GM21825 (cell line): ENCODE measurements around the gene OR52M1.
"Not testable (repeated sequence)": the region's sequence is repeated elsewhere in the genome, so short reads cannot be mapped to it uniquely, and the experiment has no call there.

Source experiments
- ATAC-seq: cut with Tn5 transposase; IDR thresholded peaks from one replicate; pipeline ENCODE4 v1.9.1; 2021; ENCODE audit warnings: mild to moderate bottlenecking, moderate library complexity; ENCODE audit not compliant: unreplicated experiment

The OR52M1 gene, protein sequence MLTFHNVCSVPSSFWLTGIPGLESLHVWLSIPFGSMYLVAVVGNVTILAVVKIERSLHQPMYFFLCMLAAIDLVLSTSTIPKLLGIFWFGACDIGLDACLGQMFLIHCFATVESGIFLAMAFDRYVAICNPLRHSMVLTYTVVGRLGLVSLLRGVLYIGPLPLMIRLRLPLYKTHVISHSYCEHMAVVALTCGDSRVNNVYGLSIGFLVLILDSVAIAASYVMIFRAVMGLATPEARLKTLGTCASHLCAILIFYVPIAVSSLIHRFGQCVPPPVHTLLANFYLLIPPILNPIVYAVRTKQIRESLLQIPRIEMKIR

DNA sequence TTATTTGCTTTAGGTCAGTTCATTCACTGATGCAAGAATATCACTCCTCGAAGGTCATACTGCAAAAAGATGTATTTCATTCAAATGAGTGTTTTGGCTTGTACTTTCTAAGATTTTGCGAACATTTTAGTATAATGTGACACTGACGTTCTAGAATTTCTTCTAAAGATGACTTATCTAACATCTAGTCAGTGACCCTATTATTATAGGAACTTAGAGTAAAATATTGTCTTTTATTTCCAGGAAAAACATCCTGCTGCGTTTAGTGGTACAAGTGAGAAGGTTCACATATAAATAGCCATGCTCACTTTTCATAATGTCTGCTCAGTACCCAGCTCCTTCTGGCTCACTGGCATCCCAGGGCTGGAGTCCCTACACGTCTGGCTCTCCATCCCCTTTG, at the start of gene OR52M1:
OR52M1 (plus strand) TSS at position 301 of the 400 bp plus-strand sequence; CDS start at position 301, 0 bp downstream.
- ATAC-seq = no peak

DNA sequence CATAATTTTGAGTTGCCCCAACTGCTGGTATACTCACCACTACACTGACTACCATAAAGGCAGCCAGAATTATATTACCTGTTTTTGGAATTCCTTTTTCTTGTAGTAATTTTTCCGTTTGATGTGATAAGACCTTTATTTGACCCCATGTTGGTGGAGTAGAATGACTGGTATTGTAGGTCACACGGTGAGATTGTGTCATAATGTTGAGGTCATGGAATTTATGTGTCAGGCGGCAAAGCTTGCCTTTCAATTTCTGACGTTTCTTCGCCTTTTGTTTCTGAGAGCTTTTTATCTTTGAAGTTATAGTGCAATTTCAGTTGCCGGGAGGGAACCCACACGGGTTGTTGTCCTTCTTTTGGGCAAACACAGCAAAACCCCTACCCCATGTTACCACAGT, 49.5 kb upstream of the OR52M1 start:
- no peak for ATAC-seq

DNA sequence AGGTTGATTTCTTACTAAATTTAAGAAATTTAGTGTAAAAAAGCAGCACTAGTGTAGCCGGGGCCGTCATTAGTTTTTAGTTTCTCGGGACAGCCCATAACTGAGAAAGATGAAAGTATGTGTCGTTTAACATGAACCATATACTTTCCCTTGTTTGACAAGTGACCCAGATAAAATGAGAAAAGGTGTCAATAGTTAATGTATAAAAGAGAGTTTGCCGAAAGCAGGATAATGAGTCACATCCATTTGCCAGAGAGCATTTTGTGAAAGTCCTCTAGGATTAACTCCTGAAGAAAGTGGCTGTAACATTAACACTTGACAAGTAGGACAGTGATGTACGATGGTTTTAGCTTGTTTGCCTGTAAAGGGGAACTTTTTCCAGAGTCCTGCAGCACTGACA, 49.0 kb upstream of the OR52M1 start:
- no peak for ATAC-seq

DNA sequence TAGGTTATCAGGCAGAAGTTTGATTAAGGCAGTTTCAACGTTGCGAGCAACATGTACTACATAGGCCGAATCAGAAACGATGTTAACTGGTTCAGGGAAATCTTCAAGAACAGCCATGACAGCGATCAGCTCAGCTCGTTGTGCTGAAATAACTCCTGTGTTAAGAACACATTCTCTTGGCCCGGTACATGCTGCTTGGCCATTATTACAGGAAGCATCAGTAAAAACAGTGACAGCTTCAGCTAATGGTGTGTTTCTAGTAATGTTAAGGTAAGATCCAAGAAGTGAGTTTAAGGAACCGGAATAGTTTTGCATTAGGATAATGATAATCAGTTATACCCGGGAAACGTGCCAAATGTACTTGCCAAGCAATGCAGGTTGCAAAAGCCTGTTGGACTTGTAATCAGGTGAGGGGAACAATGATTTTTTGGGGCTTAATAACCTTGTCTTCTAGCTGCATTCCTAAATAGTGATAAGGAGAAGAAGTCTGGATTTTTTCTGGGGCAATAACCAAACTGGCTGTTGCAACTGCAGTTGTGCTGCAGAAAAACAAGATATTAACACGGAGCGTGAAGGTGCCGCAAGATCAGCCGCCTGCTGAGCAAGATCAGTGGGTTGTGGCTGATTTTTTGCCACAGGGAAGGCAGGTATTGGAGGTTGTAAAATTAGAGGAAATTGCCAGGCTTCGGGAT, 48.3 kb upstream of the OR52M1 start:
- ATAC-seq = no peak

DNA sequence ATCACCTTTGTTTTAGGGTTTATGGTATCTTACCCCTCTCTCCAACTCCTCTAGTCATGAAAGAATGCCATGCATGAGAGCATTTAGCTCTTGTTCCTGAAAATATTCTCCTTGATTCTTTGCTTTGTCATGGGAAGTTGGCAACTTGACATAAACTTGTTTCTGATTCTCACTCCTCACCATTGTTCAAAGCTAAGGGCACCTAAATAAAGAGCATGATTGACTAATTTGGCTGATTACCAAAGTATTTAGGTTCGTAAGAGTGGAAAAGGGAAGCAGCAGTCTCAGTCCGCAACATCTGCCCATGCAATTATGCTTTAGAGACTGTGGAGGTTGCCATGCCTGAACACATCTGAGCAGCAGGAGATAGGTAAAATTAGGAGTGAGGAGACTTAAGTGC, 36.1 kb upstream of the OR52M1 start:
- no peak for ATAC-seq

DNA sequence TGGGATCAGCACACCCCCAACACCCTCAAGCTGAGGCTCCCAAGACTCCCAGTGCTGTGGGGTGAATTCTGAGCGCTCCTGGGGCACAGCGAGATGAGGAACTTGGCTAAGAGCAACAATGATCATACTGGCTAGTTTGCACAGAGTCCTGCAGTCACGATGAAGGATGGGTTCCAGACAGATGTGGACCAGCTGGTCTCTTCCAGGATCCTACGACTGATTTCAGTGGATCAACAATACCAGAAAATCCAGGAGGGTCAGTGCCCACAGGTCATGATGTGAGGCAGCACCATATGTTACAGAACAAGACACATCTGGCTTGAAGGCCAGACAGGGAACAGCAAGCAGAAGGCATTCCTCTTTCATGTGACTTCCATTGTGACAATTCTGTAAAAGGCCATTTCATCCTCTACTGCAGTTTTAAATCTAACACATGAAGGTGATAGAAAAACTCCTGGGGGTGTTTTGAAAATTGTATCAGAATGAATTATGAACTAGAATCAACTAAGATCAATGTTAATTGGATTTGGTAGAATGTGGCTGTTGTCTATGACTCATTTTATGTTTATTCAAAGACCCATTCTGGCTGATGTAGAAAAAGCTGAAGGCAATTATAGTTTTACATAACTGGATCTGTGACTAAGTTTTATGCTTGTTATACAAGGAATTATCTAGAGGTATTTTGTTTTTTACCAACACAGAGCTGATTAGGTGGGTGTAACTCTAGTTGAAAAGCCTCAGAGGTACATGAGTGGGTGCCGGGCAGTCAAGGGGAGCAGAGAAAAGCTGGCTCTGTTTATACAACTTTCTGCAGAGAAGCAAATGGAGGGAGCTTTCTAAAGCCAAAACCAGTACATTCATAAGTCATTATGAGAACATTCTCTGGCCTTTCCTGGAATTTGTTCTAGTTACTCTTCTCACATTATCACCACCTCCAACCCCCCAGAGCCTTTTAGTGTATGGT, 33.4 kb upstream of the OR52M1 start:
- no peak for ATAC-seq

DNA sequence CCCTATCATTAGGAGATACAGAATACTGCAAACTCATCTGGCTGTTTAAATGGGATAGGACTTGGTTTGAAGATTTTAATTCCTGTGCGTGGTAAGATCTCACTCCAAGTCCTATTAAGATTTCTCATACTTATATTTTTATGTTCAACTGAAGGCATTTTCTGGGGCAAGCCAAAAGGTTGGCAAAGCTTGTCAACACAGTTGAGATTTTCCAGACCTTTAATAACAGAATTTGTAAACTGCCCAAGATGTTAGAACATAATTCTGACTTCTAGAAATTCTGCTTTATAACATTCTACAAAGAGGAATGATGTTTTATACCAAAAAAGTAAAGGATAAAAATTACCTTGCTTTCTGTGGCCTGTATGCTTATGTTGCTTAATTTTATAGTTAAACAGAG, 30.8 kb upstream of the OR52M1 start:
- no peak for ATAC-seq

DNA sequence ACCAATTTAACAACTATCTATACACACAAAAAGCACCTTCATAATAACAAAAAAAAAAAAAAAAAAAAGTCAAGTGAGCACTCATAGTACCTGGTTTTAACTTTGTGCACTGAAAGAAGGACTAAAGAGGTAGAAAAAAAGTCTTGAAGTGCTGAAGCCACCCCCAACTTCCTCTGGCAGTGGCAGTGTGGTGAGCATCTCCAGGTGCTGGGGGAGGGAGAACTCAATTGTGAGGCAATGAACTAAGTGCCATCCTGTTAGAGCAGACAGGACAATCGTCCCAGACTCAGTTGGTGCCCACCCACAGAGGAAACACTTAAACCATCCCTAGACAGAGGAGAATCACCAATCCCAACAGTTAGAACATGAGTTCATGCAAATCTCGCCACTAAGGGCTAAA, 22.7 kb upstream of the OR52M1 start:
- no peak for ATAC-seq

DNA sequence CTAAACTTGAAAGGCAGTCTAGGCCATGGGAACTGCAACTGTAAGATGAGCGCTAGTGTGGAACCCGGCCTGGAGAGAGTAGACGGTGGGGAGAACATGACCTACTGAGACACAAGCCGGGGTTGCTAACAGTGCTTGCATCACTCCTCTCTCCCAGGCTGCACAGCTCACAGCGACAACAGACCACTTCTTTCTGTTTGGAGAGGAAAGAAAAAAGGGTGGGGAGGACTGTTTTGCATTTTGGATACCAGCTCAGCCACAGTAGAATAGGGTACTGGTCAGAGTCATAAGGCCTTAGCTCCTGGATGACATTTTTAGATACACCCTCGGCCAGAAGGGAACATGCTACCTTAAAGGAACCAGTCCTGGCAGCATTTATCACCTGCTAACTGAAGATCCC, 22.2 kb upstream of the OR52M1 start:
- no peak for ATAC-seq

DNA sequence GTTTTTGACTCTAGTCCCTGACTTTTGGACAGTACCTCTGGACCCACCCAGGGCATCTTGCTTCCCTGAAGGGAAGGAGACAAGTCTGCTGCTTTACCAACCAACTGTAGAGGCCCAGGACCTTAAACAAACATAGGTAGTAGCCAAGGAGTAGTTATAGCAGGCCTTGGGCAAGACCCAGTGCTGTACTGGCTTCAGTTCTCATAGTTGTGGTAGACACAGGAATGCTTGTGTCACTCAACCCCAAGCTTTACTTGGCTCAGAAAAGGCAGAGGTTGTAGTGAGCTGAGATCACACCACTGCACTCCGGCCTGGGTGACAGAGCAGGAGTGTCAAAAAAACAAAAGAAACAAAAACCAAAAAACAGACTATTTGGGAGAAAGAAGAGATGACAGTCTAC, 21.3 kb upstream of the OR52M1 start:
- no peak for ATAC-seq

DNA sequence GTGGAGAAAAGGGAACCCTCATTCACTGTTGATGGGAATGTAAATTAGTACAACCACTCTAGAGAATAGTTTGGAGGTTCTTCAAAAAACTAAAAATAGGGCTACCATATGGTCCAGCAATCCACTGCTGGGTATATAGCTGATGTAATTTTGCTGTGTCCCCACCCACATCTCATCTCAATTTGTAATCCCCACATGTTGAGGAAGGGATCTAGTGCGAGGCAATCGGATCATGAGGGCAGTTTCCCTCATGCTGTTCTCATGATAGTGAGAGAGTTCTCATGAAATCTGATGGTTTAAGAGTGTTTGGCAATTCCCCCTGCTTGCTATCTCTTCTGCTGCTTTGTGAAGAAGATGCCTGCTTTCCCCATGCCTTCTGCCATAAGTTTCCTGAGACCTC, 17.1 kb upstream of the OR52M1 start:
- no peak for ATAC-seq

DNA sequence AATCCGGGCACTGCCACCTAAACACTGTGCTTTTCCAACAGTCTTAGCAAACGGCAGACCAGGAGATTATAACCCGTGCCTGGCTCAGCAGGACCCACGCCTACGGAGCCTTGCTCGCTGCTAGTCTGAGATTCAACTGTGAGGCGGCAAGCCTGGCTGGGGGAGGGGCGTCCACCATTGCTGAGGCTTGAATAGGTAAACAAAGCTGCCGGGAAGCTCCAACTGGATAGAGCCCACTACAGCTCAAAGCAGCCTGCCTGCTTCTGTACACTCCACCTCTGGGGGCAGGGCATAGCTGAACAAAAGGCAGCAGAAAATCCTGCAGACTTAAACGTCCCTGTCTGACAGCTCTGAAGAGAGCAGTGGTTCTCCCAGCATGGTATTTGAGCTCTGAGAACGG, 13.3 kb upstream of the OR52M1 start:
- ATAC-seq = not testable (repeated sequence)

DNA sequence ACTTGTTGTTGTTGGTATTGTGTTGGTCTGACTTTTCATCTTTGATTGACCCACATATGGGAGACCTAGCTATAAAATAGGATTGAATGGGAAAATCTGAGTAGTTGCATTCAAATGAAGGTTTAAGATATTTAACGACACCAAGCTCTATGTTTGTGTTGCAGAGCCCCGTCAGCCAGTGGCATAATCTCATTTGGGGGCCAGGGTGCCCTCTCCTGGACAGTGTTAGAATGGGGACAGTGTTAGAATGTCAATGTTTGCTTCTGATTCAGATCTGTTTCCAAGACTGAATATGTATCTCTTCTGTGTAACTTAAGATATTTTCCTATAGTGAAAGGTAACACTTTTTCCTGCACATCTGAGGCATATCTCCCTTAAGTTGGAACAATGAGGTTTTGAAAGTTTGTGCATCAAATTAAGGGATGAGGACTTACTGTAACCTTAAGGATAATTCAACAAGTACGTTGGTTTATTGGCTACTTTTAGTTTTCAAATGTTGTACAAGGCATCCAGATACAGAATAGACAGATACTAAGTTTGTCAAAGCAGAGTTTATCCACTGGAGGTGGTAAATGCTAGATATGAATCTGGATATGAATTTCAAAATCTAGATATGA, 5.3 kb upstream of the OR52M1 start:
- ATAC-seq = peak; percentile 63

DNA sequence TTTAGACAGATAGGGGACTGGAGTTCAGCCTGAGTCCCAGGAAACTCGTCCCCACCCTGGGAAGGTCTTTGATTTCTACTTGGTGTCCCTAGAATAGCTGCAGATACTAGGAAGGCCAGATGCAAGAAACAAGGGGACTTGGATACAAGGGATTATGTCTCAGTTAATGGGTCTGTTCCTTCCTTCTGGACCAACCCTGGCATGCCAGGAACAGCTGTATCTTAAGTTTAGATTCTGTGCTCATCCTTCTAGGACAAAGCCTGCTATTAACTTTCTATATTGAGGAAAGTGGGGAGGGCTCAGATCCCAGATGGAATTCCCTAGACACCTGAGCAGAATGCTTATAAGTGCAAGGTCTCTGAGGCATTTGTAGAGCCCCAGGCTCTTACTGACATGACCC, 3.9 kb upstream of the OR52M1 start:
- no peak for ATAC-seq

DNA sequence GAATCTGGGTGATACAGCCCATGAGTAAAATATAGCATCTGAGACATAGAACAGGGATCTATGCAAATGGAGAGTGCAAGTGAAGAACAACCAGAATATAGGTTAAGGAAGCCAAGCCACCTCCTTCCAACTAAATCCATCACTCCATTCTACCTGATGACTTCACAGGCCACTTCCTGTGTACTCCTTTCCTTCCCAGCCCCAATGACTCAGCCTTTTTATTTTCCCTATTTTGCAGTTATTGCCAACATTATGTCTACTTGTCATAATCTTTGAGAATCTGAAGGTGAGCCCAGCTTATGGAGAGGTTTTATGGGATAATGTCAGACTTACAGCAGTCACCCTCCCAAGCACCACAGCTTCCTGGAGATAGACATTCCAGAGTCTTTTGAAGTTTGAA, 1.4 kb upstream of the OR52M1 start:
- no peak for ATAC-seq

DNA sequence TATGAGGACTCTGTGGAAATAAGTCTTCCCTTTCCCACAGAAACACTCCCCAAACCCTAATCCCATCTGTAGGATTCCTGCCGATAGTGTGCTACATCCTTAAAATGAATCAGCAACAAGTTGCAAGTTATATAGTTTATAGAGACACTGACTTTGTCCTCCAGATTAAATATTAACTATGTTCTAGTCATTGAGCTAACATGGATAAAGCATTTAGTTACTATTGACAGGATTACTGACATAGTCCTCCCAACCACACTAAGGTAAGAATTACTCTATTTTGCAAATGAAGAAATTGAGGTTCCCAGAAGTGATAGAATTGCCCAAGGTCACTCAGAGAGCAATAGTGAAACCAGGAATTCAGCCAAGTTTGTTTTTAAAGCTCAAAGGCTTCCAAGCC, 1.9 kb downstream of the OR52M1 start:
- ATAC-seq = no peak

DNA sequence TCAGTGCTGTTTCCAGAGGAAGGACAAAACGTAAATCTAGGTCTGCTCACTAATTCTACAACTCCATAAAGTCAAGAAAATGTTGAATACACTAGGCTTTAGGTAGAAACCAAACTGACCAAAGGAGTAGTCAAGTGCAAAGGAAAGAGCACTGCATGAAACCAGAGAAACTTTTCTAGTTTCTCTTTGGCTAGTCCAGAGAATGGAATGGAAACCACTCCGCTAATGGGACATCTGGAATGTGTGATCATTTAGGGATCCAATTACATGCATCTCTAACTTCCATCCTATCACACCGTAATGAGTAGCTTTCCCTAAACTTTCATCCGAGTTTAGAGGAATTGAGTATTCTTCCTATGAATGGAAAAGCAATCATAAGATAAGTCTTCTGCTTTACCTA, 2.4 kb downstream of the OR52M1 start:
- ATAC-seq = no peak

DNA sequence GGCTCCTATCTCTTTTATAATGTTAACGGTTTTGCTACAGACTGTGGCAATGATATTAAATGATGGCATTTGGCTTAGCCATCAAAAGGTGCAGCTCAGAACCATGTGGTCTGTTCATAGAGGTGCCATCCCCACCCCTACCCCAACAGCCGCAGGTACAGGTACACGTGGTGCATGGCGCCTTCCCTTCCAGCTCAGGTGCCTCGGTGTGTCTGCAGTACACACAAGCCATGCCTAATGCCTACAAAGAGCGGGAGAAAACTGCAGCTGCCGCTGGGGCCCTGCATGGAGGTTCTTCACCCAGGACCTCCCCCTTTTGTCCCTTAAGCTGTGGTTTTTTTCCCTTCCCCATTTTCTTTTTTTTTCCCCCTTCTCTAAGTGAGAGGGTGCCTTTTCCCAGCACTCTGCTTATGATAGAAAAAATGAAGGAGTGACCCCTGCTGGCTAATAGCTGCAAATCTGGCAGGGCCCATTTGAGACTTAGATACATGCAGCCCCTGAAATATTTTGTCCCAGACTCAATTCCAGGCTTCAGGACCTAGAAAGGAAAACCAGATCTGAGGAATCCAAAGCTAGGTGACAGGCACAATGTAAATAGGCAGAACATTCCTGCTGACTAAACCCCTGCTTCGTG, 6.5 kb downstream of the OR52M1 start:
- ATAC-seq = no peak

DNA sequence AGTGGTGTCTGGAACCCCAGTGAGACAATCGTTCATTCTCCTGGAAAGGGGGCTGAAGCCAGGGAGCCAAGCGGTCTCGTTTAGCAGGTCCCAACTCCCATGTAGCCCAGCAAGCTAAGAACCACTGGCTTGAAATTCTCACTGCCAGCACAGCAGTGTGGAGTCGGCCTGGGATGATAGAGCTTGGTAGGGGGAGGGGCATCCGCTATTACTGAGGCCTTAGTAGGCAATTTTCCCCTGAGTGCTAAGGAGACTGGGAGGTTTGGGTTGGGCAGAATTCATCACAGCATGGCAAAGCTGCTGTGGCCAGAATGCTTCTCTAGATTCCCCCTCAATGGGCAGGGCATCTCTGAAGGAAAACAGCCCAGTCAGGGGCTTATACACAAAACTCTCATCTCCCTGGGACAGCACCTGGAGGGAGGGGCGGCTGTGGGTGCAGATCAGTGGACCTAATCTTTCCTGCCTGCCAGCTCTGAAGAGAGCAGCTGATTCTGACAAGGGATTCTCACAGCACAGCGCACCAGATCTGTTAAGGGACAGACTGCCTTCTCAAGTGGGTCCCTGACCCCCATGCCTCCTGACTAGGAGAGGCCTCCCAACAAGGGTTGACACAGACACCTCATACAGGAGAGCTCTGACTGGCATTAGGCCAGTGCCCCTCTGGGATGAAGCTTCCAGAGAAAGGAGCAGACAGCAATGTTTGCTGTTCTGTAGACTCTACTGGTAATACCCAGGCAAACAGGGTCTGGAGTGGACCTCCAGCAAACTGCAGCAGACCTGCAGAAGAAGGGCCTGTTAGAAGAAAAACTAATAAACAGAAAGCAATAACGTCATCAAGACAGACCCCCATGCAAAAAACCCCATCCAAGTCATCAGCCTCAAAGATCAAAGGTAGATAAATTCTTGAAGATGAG, 14.8 kb downstream of the OR52M1 start:
- ATAC-seq = no peak

DNA sequence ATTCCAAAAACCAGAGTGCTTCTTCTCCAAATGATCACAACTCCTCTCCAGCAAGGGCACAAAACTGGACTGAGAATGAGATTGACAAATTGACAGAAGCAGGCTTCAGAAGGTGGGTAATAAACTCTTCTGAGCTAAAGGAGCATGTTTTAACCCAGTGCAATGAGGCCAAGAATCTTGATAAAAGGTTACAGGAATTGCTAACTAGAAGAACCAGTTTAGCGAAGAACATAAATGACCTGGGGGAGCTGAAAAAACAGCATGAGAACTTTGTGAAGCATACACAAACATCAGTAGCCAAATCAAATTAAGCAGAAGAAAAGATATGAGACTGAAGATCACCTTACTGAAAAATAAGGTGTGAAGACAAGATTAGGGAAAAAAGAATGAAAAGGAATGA, 15.5 kb downstream of the OR52M1 start:
- no peak for ATAC-seq
